CD4-positive, alpha-beta T cell treated with Interleukin-12 subunit alpha and Interleukin-12 subunit beta, for 1 hour (primary cell): ENCODE measurements around the gene ZNF236.
"Not testable (repeated sequence)": the region's sequence is repeated elsewhere in the genome, so short reads cannot be mapped to it uniquely, and the experiment has no call there.

Experiments
- DNase-seq: peaks from one replicate; pipeline ENCODE4 v3.0.0-alpha.2; 2020

Gene ZNF236

DNA sequence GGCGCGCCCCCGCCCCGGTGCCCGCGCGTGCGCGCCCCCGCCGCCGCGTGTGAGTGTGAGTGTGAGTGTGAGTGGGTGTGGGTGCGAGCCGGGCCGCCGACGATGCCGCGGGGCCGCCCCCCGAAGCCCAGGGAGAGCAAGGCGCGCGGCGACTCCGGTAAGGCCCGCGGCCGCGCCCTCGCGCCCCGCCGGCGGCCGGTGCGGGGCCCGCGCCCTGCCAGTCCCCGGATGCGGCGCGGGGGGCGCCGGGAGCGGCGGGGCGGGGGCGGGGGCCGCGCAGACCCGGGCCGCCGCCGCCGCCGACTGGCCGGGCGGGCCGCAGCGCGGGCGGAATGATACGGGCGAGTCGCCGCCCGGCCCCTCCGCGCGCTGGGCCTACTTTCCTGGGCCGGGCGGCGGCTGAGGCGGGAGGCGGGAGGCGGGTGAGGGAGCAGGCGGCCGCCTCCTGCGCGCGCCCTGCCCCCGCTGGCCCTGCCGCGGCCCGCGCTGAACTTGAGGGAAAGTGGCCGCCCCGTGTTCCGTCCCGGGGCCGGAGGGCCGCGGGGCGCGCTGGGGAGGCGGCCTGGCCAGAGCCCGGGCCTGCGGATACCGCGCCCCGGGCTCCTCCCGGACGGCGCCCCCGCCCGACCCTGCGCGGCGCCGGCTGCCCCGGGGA lies at the start of gene ZNF236:
Gene ZNF236 (plus strand): TSS at position 52 of the 655 bp plus-strand sequence. CDS start 51 bp downstream, at position 103.
- peak; percentile 80 for DNase-seq

DNA sequence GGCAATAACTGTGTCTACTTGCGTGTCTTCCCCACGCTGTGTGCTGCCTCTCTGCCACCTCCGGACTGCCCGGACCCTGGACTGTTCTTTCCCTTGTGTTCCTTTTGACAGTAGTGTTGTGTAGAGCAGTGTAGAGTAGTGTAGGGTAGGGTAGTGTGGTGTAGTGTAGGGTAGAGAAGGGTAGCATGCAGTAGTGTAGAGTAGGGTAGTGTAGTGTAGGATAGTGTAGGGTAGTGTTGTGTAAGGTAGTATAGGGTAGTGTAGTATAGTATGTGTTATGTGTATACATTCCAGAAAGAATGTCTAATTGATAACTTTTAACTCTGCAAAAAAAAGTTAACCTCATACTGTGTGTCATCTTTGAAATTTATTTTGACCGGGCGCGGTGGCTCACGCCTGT lies 49.7 kb upstream of the ZNF236 start:
- DNase-seq: no peak

DNA sequence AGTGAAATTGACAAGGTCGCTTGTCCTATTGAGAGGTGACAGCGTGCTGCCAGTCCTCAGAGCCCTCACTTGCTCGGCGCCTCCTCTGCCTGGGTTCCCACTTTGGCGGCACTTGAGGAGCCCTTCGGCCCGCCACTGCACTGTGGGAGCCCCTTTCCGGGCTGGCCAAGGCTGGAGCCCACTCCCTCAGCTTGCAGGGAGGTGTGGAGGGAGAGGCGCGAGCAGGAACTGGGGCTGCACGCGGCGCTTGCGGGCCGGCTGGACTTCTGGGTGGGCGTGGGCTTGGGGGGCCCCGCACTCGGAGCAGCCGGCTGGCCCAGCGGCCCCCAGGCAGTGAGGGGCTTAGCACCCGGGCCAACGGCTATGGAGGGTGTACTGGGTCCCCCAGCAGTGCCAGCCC lies 45.3 kb upstream of the ZNF236 start:
- DNase-seq: not testable (repeated sequence)

DNA sequence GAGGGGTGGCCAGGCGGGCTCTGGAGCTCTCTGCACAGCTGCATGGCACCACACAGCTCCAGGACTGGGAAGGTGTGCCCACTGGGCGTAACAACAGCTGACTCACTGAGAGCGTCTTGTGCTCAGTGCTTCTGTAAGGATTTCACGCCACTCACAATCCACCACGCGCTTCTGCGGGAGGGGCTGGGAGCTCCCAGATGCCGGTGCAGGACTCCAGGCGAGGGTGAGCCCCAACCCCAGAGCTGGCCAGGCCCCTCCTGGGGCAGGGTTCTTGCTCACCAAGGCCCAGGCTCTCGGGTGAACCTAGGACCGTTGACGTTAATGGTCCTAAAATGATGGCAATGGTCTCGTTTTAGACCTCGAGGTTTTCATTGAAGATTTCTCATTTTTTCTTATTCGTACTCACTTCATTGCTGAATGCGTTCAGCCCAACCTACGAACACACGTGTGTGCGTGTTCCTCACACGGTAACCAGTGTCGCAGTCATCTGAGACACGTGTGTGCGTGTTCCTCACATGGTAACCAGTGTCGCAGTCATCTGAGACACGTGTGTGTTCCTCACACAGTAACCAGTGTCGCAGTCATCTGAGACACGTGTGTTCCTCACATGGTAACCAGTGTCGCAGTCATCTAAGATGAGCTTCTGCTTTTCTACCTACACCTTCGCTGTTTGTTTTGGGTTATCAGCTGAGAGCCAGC lies 38.4 kb upstream of the ZNF236 start:
- DNase-seq: no peak

GRCh38 chr18:76785872-76786271 lies 36.5 kb upstream of the ZNF236 start:
- DNase-seq: no peak

- DNase-seq: no peak
These were observed 33.6 kb upstream of the ZNF236 start for GRCh38 chr18:76788571-76789317.

DNA sequence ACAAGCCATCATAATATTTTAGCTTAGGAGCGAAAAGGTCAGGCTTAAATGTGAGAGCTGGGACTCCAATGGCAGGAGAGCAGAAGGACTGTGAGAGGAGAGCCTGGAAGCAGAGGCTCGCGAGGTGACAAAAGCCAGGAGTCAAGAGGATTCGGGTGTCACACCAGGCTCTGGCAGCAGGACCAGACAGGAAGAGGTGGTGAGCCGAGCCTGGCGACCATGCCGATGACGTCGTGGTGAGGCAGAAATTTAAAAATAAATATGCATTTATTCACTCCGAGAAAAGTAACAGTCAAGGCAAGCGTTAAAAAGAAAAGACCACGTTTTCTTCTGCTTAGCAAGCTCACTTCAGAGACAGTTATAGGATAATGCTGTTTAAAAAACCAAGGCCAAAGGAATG lies 31.3 kb upstream of the ZNF236 start:
- no peak for DNase-seq

- DNase-seq: no peak
These were observed 30.7 kb upstream of the ZNF236 start for GRCh38 chr18:76791642-76792041.

DNA sequence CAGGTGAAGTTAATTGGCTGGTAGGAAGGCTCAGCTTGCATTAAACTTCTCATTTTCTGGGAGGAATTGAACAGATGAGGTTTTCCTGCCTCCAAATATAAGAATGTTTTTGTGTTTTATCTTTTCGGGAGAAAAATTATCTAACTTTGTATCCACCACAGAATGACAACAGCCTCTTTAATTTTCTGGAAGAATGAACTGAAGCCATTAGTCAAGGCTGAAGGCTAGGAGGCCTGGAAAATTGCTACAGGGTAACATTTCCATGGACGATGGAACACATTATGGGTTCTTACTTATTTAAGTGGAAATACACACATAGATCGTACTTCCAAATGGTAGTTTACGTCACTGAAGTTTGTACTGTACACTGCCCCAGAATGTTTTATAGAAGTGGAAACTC lies 28.0 kb upstream of the ZNF236 start:
- no peak for DNase-seq

GRCh38 chr18:76801567-76802505 lies 20.5 kb upstream of the ZNF236 start:
- peak; percentile 56 for DNase-seq

GRCh38 chr18:76803413-76803812 lies 18.9 kb upstream of the ZNF236 start:
- no peak for DNase-seq

DNA sequence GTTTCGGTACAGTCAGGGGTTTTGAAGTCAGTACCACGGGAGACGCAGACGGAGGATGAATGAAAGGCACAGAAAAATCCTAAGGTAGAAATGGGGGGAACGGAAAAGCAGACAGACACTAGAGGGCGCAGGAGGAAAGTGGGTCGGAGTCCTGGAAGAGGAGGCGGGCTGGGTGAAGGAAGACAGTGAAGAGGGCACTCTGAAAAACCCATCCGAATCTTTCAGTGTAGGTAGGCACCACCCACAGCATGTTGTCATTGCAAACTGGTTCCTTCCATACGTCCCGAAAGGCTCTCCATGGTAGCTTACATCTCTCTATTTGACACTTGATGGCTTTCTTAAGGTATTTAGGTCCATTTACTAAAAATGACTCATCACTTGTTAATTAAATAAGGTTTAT lies 18.5 kb upstream of the ZNF236 start:
- peak; percentile 76 for DNase-seq

GRCh38 chr18:76805221-76805620 lies 17.1 kb upstream of the ZNF236 start:
- DNase-seq: no peak

- no peak for DNase-seq
These were observed 16.1 kb upstream of the ZNF236 start for GRCh38 chr18:76806301-76806700.

- no peak for DNase-seq
These were observed 13.8 kb upstream of the ZNF236 start for GRCh38 chr18:76808561-76808960.

GRCh38 chr18:76811530-76811929 lies 10.8 kb upstream of the ZNF236 start:
- DNase-seq: not testable (repeated sequence)

DNA sequence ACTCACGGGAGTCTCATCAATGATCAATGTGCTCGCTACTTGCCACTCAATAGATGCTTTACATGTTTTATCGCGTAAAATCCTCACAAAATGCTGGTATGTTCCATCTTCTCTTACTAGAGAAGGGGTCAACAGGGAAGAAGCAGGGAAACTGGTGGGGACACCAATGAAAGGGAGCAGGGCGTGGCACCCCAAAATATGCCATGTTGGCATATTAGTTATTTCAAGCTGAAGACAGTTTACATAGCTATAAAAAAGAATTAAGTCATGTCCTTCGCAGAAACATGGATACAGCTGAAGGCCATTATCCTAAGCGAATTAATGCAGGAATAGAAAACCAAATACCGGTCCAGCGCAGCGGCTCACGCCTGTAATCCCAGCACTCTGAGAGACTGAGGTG lies 8.1 kb upstream of the ZNF236 start:
- no peak for DNase-seq

- no peak for DNase-seq
These were observed 6.2 kb upstream of the ZNF236 start for GRCh38 chr18:76816127-76816526.

GRCh38 chr18:76817888-76818611 lies 4.3 kb upstream of the ZNF236 start:
- DNase-seq: no peak

GRCh38 chr18:76819411-76820136 lies 2.8 kb upstream of the ZNF236 start:
- DNase-seq: no peak

DNA sequence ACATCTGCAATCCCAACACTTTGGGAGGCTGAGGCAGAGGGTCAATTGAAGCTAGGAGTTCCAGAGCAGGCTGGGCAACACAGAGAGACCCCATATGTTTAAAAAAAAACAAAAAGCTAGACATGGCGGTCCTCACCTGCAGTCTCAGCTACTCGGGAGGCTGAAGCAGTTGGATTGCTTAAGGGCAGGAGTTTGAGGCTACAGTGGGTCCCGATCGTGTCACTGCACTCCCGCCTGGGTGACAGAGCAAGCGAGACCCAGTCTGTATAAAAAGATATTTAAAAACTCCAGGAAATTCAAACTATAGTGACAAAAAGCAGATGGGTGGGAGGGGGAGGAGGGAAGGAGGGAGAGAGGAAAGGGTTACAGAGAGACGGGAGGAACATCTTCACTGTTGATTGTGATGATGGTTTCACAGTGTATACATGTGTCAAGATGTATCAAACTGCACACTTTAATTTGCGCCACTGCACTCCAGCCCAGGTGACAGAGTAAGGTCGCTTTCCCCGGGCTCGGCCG lies 942 bp upstream of the ZNF236 start:
- DNase-seq: no peak
